Liver (tissue), 9 donors: ENCODE measurements around the gene DNAH5. TPM values are rescaled to one million over a fixed set of nuclear protein-coding genes. Genes with fewer than 3 reads are reported as not detected.

Experiments
- DNase-seq: peaks from one replicate; pipeline ENCODE4 v3.0.0-alpha.2; 2017; ENCODE audit warnings: low spot score
- H3K27ac ChIP-seq, 2 donors: one replicate each; pipeline ENCODE4 v1.7.0; 2013; ENCODE audit warnings: inconsistent platforms in 2 of 2, low read length in 2 of 2, control low read depth in 1 of 2, low read depth in 1 of 2, mild to moderate bottlenecking in 1 of 2
- H3K27me3 ChIP-seq, 4 donors: one replicate each; pipeline versions ENCODE4 v1.6.1 to v1.7.0; 2013; ENCODE audit warnings: low read length in 3 of 4, inconsistent platforms in 1 of 4, mild to moderate bottlenecking in 1 of 4, moderate library complexity in 1 of 4; ENCODE audit not compliant: control insufficient read depth in 4 of 4, insufficient read depth in 4 of 4
- H3K36me3 ChIP-seq, 4 donors: one replicate each; pipeline versions ENCODE4 v1.6.1 to v1.7.0; 2013; ENCODE audit warnings: low read length in 3 of 4, mild to moderate bottlenecking in 3 of 4, low read depth in 1 of 4, moderate library complexity in 1 of 4; ENCODE audit not compliant: control insufficient read depth in 4 of 4, insufficient read depth in 3 of 4
- H3K4me1 ChIP-seq, 4 donors: one replicate each; pipeline versions ENCODE4 v1.6.1 to v1.7.0; 2013; ENCODE audit warnings: low read length in 3 of 4, mild to moderate bottlenecking in 3 of 4, moderate library complexity in 1 of 4; ENCODE audit not compliant: control insufficient read depth in 4 of 4, insufficient read depth in 4 of 4
- H3K4me3 ChIP-seq, 3 donors: one replicate each; pipeline versions ENCODE4 v1.6.1 to v1.7.0; 2013; ENCODE audit warnings: low read length in 3 of 3, control low read depth in 1 of 3, low read depth in 1 of 3, mild to moderate bottlenecking in 1 of 3
- H3K9ac ChIP-seq, 2 donors: one replicate each; pipeline ENCODE4 v1.7.0; 2013; ENCODE audit warnings: low read length in 2 of 2, mild to moderate bottlenecking in 2 of 2, moderate library complexity in 2 of 2, control low read depth in 1 of 2, low read depth in 1 of 2
- H3K9me3 ChIP-seq, 4 donors: one replicate each; pipeline versions ENCODE4 v1.6.1 to v1.7.0; 2013; ENCODE audit warnings: low read length in 3 of 4; ENCODE audit not compliant: control insufficient read depth in 4 of 4
- ATF3 ChIP-seq: IDR thresholded peaks from 2 replicates; pipeline ENCODE4 v1.6.1; 2016; ENCODE audit warnings: antibody characterized with exemption
- CTCF ChIP-seq: fragments of 150-350 bp; IDR thresholded peaks from 2 replicates; pipeline ENCODE4 v1.5.1; 2017; ENCODE audit warnings: improper control_type of control experiment, low read depth, low read length; ENCODE audit not compliant: missing input control
- EGR1 ChIP-seq, 2 donors: IDR thresholded peaks; 2 replicates each; pipeline ENCODE4 v1.6.1; 2016 to 2018; ENCODE audit warnings: antibody characterized with exemption in 2 of 2, low read depth in 2 of 2
- FOXA1 ChIP-seq: IDR thresholded peaks from 2 replicates; pipeline ENCODE4 v1.6.1; 2016; ENCODE audit warnings: antibody characterized with exemption
- FOXA2 ChIP-seq: IDR thresholded peaks from 2 replicates; pipeline ENCODE4 v1.6.1; 2016; ENCODE audit warnings: antibody characterized with exemption
- GABPA ChIP-seq, 2 donors: IDR thresholded peaks in 1 of 2; conservative IDR thresholded peaks in 1 of 2; 2 replicates each; pipeline ENCODE4 v1.6.1; 2016; ENCODE audit warnings: antibody characterized with exemption in 2 of 2, mild to moderate bottlenecking in 1 of 2, moderate library complexity in 1 of 2
- HNF4A ChIP-seq, 2 donors: conservative IDR thresholded peaks; 2 replicates each; pipeline ENCODE4 v1.6.1; 2016; ENCODE audit warnings: antibody characterized with exemption in 2 of 2, mild to moderate bottlenecking in 2 of 2
- HNF4G ChIP-seq: IDR thresholded peaks from 2 replicates; pipeline ENCODE4 v1.6.1; 2016; ENCODE audit warnings: antibody characterized with exemption
- JUND ChIP-seq, 2 donors: IDR thresholded peaks; 2 replicates each; pipeline ENCODE4 v1.6.1; 2016; ENCODE audit warnings: antibody characterized with exemption in 2 of 2
- NR2F2 ChIP-seq: IDR thresholded peaks from 2 replicates; pipeline ENCODE4 v1.6.1; 2016; ENCODE audit warnings: antibody characterized with exemption
- RAD21 ChIP-seq, 2 donors: IDR thresholded peaks; 2 replicates each; pipeline ENCODE4 v1.6.1; 2016; ENCODE audit warnings: antibody characterized with exemption in 2 of 2, mild to moderate bottlenecking in 2 of 2
- REST ChIP-seq: IDR thresholded peaks from 2 replicates; pipeline ENCODE4 v1.6.1; 2016; ENCODE audit warnings: antibody characterized with exemption, mild to moderate bottlenecking
- RXRA ChIP-seq, 2 donors: IDR thresholded peaks; 2 replicates each; pipeline ENCODE4 v1.6.1; 2017 to 2018; ENCODE audit warnings: antibody characterized with exemption in 2 of 2, mild to moderate bottlenecking in 1 of 2
- SP1 ChIP-seq: IDR thresholded peaks from 2 replicates; pipeline ENCODE4 v1.6.1; 2018; ENCODE audit warnings: antibody characterized with exemption, mild to moderate bottlenecking
- TAF1 ChIP-seq: conservative IDR thresholded peaks from 2 replicates; pipeline ENCODE4 v1.6.1; 2016; ENCODE audit warnings: antibody characterized with exemption, mild to moderate bottlenecking
- YY1 ChIP-seq: IDR thresholded peaks from 2 replicates; pipeline ENCODE4 v1.6.1; 2016; ENCODE audit warnings: antibody characterized with exemption, mild to moderate bottlenecking
- ZBTB33 ChIP-seq: IDR thresholded peaks from 2 replicates; pipeline ENCODE4 v1.6.1; 2016; ENCODE audit warnings: antibody characterized with exemption
- WGBS: extraction: QIAGEN DNeasy Blood & Tissue Kit; methylation state at CpG from one replicate; pipeline ENCODE4 v1.1.7; 2013; 5-methylcytosine and 5-hydroxymethylcytosine counted together
- polyA plus RNA-seq, 2 donors: library from polyadenylated mRNA; stranded (reverse) in 1 of 2; unstranded in 1 of 2; fragments of 200-250 nt in 1 of 2; fragments of >200 nt in 1 of 2; fragmentation: Nextera tagmentation in 1 of 2; extraction: Ambion mirVana in 1 of 2; gene quantifications; one replicate each; pipeline versions ENCODE4 v1.2.1 to v1.2.3, GENCODE V29; 2013 to 2015
- total RNA-seq, 2 donors: library from RNA; depleted of rRNA; stranded (reverse); fragments of >200 nt; gene quantifications; one replicate each; pipeline ENCODE4 v1.2.3, GENCODE V29; 2014
- donor health status: healthy.
- donor health status: healthy.
- donor health status: healthy.
- donor health status: healthy.
- donor health status: healthy.

DNAH5 gene
- total and polyA plus RNA-seq, 4 donors = 0.19 to 14.8 (median 4.4) TPM

GRCh38 chr5:13909271-13909670, 35.2 kb downstream of the DNAH5 start:
- no peak overlapping the region for H3K27ac ChIP-seq
- TF ChIP-seq GABPA (IDR thresholded peaks at IDR 0.05 in 1 of 2, conservative IDR thresholded peaks at IDR 0.05 in 1 of 2) (no peak), ZBTB33 (no peak), FOXA1 (no peak), YY1 (no peak), RXRA (IDR thresholded peaks at IDR 0.05) (no peak), CTCF (no peak), ATF3 (no peak), HNF4G (no peak), HNF4A (conservative IDR thresholded peaks at IDR 0.05) (no peak), TAF1 (no peak), JUND (IDR thresholded peaks at IDR 0.05) (no peak), FOXA2 (no peak), REST (no peak), SP1 (no peak), RAD21 (IDR thresholded peaks at IDR 0.05) (no peak), NR2F2 (no peak), EGR1 (IDR thresholded peaks at IDR 0.05; ENCODE audit: low read depth in 2 of 2) (no peak)
- 83% methylated on average over 1 of the region's 1 CpG for WGBS

GRCh38 chr5:13898569-13898968, 45.9 kb downstream of the DNAH5 start:
- 81% methylated on average over 6 of the region's 6 CpGs for WGBS
- no peaks in the 10 kb centered on the region for H3K4me1 ChIP-seq
- H3K9me3 ChIP-seq = no peaks in the 10 kb centered on the region
- H3K36me3 ChIP-seq = no peaks in the 10 kb centered on the region
- no peak overlapping the region for H3K4me3 ChIP-seq
- no peak overlapping the region for H3K27ac ChIP-seq
- DNase-seq = no peak
- no peaks in the 10 kb centered on the region for H3K27me3 ChIP-seq
- no peak overlapping the region for H3K9ac ChIP-seq
- TF ChIP-seq REST (no peak), CTCF (no peak), HNF4G (no peak), YY1 (no peak), JUND (IDR thresholded peaks at IDR 0.05) (no peak), RAD21 (IDR thresholded peaks at IDR 0.05) (no peak), NR2F2 (no peak), EGR1 (IDR thresholded peaks at IDR 0.05; ENCODE audit: low read depth in 2 of 2) (no peak), RXRA (IDR thresholded peaks at IDR 0.05) (no peak), ATF3 (no peak), TAF1 (no peak)

More at GRCh38 chr5:13909271-13909670, 35.2 kb downstream of the DNAH5 start:
- Histone ChIP-seq H3K27me3 (no peaks in the 10 kb centered on the region), H3K36me3 (no peaks in the 10 kb centered on the region), H3K9me3 (no peaks in the 10 kb centered on the region), H3K4me1 (no peaks in the 10 kb centered on the region), H3K9ac (no peak overlapping the region), H3K4me3 (no peak overlapping the region)
- DNase-seq = no peak
